ENCODE data around the gene RAB42. TPM values are rescaled to one million over a fixed set of nuclear protein-coding genes. Genes with fewer than 3 reads are reported as not detected.

RAB42 gene
- total RNA-seq, 1 experiment from 2014 or later: 12.6 TPM

DNA sequence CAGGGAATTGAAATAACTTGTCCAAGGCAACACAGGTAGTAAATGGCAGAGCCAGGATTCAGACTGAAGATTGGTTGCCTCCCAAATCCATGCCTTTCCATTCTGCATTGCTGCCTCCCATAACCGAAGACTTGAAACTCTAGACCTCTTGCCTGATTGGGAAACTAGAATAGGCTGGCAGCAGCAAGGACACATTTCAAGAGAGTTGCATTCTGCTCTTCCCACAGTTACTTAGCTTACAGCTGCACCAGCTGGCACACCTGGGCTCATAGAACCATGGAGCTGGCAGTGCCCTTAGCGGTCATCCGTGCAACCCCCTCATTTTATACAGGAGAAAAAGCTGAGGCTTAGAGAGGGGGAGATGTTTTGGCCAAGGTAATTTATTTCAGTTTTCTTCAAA, 31.2 kb upstream of the RAB42 start:
- DNase-seq (ENCODE audit: low spot score): no peak
- POLR2A ChIA-PET: no interaction called here
- no peaks in the 10 kb centered on the region for H3K27me3 Mint-ChIP-seq (ENCODE audit: low read depth)
- peaks cover 62% of the 10 kb centered on the region for H3K36me3 Mint-ChIP-seq
- no peak overlapping the region for H3K4me3 Mint-ChIP-seq
- no peak for ATAC-seq
- no peaks in the 10 kb centered on the region for H3K4me1 Mint-ChIP-seq
- H3K27ac Mint-ChIP-seq: no peak overlapping the region
- CTCF ChIA-PET: no interaction called here
- H3K9me3 Mint-ChIP-seq: no peaks in the 10 kb centered on the region
- no peak for TF ChIP-seq CREM (CRISPR knock-in tag; IDR thresholded peaks at IDR 0.05)
- no peak for TF ChIP-seq TEAD4 (CRISPR knock-in tag; IDR thresholded peaks at IDR 0.05)
- TF ChIP-seq GABPB1 (CRISPR knock-in tag; IDR thresholded peaks at IDR 0.05): no peak
- no peak for TF ChIP-seq FOXP1 (CRISPR knock-in tag; IDR thresholded peaks at IDR 0.05; ENCODE audit: borderline replicate concordance)
- TF ChIP-seq CBFB (CRISPR knock-in tag; IDR thresholded peaks at IDR 0.05; ENCODE audit: low read depth): no peak
- no peak for TF ChIP-seq CREB1 (CRISPR knock-in tag; IDR thresholded peaks at IDR 0.05)
- TF ChIP-seq, protein P1, sequence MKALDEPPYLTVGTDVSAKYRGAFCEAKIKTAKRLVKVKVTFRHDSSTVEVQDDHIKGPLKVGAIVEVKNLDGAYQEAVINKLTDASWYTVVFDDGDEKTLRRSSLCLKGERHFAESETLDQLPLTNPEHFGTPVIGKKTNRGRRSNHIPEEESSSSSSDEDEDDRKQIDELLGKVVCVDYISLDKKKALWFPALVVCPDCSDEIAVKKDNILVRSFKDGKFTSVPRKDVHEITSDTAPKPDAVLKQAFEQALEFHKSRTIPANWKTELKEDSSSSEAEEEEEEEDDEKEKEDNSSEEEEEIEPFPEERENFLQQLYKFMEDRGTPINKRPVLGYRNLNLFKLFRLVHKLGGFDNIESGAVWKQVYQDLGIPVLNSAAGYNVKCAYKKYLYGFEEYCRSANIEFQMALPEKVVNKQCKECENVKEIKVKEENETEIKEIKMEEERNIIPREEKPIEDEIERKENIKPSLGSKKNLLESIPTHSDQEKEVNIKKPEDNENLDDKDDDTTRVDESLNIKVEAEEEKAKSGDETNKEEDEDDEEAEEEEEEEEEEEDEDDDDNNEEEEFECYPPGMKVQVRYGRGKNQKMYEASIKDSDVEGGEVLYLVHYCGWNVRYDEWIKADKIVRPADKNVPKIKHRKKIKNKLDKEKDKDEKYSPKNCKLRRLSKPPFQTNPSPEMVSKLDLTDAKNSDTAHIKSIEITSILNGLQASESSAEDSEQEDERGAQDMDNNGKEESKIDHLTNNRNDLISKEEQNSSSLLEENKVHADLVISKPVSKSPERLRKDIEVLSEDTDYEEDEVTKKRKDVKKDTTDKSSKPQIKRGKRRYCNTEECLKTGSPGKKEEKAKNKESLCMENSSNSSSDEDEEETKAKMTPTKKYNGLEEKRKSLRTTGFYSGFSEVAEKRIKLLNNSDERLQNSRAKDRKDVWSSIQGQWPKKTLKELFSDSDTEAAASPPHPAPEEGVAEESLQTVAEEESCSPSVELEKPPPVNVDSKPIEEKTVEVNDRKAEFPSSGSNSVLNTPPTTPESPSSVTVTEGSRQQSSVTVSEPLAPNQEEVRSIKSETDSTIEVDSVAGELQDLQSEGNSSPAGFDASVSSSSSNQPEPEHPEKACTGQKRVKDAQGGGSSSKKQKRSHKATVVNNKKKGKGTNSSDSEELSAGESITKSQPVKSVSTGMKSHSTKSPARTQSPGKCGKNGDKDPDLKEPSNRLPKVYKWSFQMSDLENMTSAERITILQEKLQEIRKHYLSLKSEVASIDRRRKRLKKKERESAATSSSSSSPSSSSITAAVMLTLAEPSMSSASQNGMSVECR (CRISPR knock-in tag; IDR thresholded peaks at IDR 0.05; ENCODE audit: borderline replicate concordance): no peak
- TF ChIP-seq, protein P2, sequence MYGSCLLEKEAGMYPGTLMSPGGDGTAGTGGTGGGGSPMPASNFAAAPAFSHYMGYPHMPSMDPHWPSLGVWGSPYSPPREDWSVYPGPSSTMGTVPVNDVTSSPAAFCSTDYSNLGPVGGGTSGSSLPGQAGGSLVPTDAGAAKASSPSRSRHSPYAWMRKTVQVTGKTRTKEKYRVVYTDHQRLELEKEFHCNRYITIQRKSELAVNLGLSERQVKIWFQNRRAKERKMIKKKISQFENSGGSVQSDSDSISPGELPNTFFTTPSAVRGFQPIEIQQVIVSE (CRISPR knock-in tag; IDR thresholded peaks at IDR 0.05; ENCODE audit: borderline replicate concordance): no peak
- TF ChIP-seq NFE2L1 (CRISPR knock-in tag; IDR thresholded peaks at IDR 0.05): no peak

DNA sequence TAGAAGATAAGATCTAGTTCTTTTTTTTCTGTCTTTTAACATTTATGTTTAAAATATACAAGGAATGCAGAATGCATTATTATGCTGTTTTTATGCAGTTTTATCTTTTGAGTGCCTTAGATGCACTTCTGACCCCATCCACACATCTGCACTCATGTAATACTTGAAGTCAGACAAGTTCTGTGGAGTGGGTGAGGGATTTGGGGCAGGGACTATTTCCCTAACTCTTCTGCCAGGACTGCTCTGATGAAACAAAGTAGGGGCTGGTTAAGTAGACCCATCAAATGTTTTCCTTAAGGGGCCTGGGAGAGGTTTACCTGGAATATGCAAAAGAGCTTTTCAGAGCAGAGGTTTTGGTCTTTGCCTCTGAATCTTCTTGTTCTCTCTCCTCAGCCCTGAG, 27.8 kb upstream of the RAB42 start:
- no peaks in the 10 kb centered on the region for H3K27me3 Mint-ChIP-seq (ENCODE audit: low read depth)
- no peak overlapping the region for H3K4me3 Mint-ChIP-seq
- no peaks in the 10 kb centered on the region for H3K4me1 Mint-ChIP-seq
- no peaks in the 10 kb centered on the region for H3K9me3 Mint-ChIP-seq
- DNase-seq (ENCODE audit: low spot score) (no peak), ATAC-seq (no peak)
- no peak overlapping the region for H3K27ac Mint-ChIP-seq
- POLR2A ChIA-PET: interaction anchor here (0.5 kb wide), 1 partner anchor 53 kb away, joined by 6 read pairs; no protein-coding TSS in a partner anchor
- CTCF ChIA-PET: interaction anchor here (1.6 kb wide), 1 partner anchor 38 kb away, joined by 10 read pairs; no protein-coding TSS in a partner anchor
- peaks cover 71% of the 10 kb centered on the region for H3K36me3 Mint-ChIP-seq
- TF ChIP-seq GTF2I (CRISPR knock-in tag; conservative IDR thresholded peaks at IDR 0.05) (no peak), NR1H2 (CRISPR knock-in tag; IDR thresholded peaks at IDR 0.05) (no peak), NFE2L1 (CRISPR knock-in tag; IDR thresholded peaks at IDR 0.05) (no peak), TCF7 (CRISPR knock-in tag; IDR thresholded peaks at IDR 0.05; ENCODE audit: low read depth) (no peak)
- TF ChIP-seq, protein P3, sequence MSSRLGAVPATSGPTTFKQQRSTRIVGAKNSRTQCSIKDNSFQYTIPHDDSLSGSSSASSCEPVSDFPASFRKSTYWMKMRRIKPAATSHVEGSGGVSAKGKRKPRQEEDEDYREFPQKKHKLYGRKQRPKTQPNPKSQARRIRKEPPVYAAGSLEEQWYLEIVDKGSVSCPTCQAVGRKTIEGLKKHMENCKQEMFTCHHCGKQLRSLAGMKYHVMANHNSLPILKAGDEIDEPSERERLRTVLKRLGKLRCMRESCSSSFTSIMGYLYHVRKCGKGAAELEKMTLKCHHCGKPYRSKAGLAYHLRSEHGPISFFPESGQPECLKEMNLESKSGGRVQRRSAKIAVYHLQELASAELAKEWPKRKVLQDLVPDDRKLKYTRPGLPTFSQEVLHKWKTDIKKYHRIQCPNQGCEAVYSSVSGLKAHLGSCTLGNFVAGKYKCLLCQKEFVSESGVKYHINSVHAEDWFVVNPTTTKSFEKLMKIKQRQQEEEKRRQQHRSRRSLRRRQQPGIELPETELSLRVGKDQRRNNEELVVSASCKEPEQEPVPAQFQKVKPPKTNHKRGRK (CRISPR knock-in tag; IDR thresholded peaks at IDR 0.05; ENCODE audit: borderline replicate concordance): no peak

DNA sequence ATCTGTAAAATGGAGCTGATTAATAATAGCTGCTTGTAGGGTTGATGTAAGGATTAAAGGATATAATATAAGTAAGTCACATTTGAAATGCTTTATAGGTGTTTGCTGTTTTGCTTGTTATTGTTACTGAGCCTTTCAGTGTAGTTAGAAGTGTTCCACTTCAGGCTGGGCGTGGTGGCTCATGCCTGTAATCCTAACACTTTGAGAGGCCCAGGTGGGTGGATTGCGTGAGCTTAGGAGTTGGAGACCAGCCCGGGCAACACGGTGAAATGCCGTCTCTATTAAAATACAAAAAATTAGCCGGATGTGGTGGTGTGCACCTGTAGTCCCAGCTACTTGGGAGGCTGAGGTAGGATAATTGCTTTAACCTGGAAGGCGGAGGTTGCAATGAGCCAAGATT, 27.0 kb upstream of the RAB42 start:
- no peak overlapping the region for H3K4me3 Mint-ChIP-seq
- ChIA-PET CTCF (interaction anchor here (1.6 kb wide), 1 partner anchor 38 kb away, joined by 10 read pairs; no protein-coding TSS in a partner anchor), POLR2A (no interaction called here)
- ATAC-seq: no peak
- H3K4me1 Mint-ChIP-seq: no peaks in the 10 kb centered on the region
- H3K27me3 Mint-ChIP-seq (ENCODE audit: low read depth): no peaks in the 10 kb centered on the region
- no peak overlapping the region for H3K27ac Mint-ChIP-seq
- no peak for DNase-seq (ENCODE audit: low spot score)
- H3K9me3 Mint-ChIP-seq: no peaks in the 10 kb centered on the region
- H3K36me3 Mint-ChIP-seq: peaks cover 67% of the 10 kb centered on the region
- TF ChIP-seq, protein P4, sequence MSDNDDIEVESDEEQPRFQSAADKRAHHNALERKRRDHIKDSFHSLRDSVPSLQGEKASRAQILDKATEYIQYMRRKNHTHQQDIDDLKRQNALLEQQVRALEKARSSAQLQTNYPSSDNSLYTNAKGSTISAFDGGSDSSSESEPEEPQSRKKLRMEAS (CRISPR knock-in tag; IDR thresholded peaks at IDR 0.05): no peak
- TF ChIP-seq NR2C2 (CRISPR knock-in tag; IDR thresholded peaks at IDR 0.05): no peak
- no peak for TF ChIP-seq KAT7 (CRISPR knock-in tag; IDR thresholded peaks at IDR 0.05; ENCODE audit: borderline replicate concordance)
- TF ChIP-seq, protein P5, sequence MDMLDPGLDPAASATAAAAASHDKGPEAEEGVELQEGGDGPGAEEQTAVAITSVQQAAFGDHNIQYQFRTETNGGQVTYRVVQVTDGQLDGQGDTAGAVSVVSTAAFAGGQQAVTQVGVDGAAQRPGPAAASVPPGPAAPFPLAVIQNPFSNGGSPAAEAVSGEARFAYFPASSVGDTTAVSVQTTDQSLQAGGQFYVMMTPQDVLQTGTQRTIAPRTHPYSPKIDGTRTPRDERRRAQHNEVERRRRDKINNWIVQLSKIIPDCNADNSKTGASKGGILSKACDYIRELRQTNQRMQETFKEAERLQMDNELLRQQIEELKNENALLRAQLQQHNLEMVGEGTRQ (CRISPR knock-in tag; IDR thresholded peaks at IDR 0.05): no peak
- TF ChIP-seq GABPB1 (CRISPR knock-in tag; IDR thresholded peaks at IDR 0.05): no peak
- TF ChIP-seq ZNF416 (CRISPR knock-in tag; IDR thresholded peaks at IDR 0.05): no peak
- no peak for TF ChIP-seq MYBL2 (CRISPR knock-in tag; IDR thresholded peaks at IDR 0.05)
- TF ChIP-seq, protein P6, sequence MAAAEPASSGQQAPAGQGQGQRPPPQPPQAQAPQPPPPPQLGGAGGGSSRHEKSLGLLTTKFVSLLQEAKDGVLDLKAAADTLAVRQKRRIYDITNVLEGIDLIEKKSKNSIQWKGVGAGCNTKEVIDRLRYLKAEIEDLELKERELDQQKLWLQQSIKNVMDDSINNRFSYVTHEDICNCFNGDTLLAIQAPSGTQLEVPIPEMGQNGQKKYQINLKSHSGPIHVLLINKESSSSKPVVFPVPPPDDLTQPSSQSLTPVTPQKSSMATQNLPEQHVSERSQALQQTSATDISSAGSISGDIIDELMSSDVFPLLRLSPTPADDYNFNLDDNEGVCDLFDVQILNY (CRISPR knock-in tag; IDR thresholded peaks at IDR 0.05): no peak
- TF ChIP-seq CREB1 (CRISPR knock-in tag; IDR thresholded peaks at IDR 0.05): no peak
- TF ChIP-seq, protein P7, sequence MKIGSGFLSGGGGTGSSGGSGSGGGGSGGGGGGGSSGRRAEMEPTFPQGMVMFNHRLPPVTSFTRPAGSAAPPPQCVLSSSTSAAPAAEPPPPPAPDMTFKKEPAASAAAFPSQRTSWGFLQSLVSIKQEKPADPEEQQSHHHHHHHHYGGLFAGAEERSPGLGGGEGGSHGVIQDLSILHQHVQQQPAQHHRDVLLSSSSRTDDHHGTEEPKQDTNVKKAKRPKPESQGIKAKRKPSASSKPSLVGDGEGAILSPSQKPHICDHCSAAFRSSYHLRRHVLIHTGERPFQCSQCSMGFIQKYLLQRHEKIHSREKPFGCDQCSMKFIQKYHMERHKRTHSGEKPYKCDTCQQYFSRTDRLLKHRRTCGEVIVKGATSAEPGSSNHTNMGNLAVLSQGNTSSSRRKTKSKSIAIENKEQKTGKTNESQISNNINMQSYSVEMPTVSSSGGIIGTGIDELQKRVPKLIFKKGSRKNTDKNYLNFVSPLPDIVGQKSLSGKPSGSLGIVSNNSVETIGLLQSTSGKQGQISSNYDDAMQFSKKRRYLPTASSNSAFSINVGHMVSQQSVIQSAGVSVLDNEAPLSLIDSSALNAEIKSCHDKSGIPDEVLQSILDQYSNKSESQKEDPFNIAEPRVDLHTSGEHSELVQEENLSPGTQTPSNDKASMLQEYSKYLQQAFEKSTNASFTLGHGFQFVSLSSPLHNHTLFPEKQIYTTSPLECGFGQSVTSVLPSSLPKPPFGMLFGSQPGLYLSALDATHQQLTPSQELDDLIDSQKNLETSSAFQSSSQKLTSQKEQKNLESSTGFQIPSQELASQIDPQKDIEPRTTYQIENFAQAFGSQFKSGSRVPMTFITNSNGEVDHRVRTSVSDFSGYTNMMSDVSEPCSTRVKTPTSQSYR (CRISPR knock-in tag; IDR thresholded peaks at IDR 0.05): no peak

Data from WTC11 (cell line).